OCI-LY1 (cell line): ENCODE results near the gene PDE4D.

Experiments used
- CTCF ChIP-seq: fragments of 200-600 bp; sonication (generic), shearing (Covaris generic); IDR thresholded peaks from 2 replicates; pipeline ENCODE4 v1.5.1; 2017; ENCODE audit warnings: mild to moderate bottlenecking, antibody characterized with exemption, low read length, moderate library complexity, mixed read lengths
- EZH2 ChIP-seq: fragments of 200-600 bp; sonication (generic), shearing (Covaris generic); IDR thresholded peaks from 2 replicates; pipeline ENCODE4 v1.8.0; 2017; ENCODE audit warnings: borderline replicate concordance, mixed run types, mild to moderate bottlenecking, antibody characterized with exemption, low read length, moderate library complexity, mixed read lengths

- TF ChIP-seq CTCF (no peak), EZH2 (no peak)
Observed at GRCh38 chr5:59487068-59487686, 406.3 kb downstream of the PDE4D start.
